Liver (tissue), 9 donors: Measurements from ENCODE around the gene ADAR. TPM values are rescaled to one million over a fixed set of nuclear protein-coding genes. Genes with fewer than 3 reads are reported as not detected.

Experiments used
- DNase-seq: peaks from one replicate; pipeline ENCODE4 v3.0.0-alpha.2; 2017; ENCODE audit warnings: low spot score
- H3K27ac ChIP-seq, 2 donors: one replicate each; pipeline ENCODE4 v1.7.0; 2013; ENCODE audit warnings: inconsistent platforms in 2 of 2, low read length in 2 of 2, control low read depth in 1 of 2, low read depth in 1 of 2, mild to moderate bottlenecking in 1 of 2
- H3K27me3 ChIP-seq, 4 donors: one replicate each; pipeline versions ENCODE4 v1.6.1 to v1.7.0; 2013; ENCODE audit warnings: low read length in 3 of 4, inconsistent platforms in 1 of 4, mild to moderate bottlenecking in 1 of 4, moderate library complexity in 1 of 4; ENCODE audit not compliant: control insufficient read depth in 4 of 4, insufficient read depth in 4 of 4
- H3K36me3 ChIP-seq, 4 donors: one replicate each; pipeline versions ENCODE4 v1.6.1 to v1.7.0; 2013; ENCODE audit warnings: low read length in 3 of 4, mild to moderate bottlenecking in 3 of 4, low read depth in 1 of 4, moderate library complexity in 1 of 4; ENCODE audit not compliant: control insufficient read depth in 4 of 4, insufficient read depth in 3 of 4
- H3K4me1 ChIP-seq, 4 donors: one replicate each; pipeline versions ENCODE4 v1.6.1 to v1.7.0; 2013; ENCODE audit warnings: low read length in 3 of 4, mild to moderate bottlenecking in 3 of 4, moderate library complexity in 1 of 4; ENCODE audit not compliant: control insufficient read depth in 4 of 4, insufficient read depth in 4 of 4
- H3K4me3 ChIP-seq, 3 donors: one replicate each; pipeline versions ENCODE4 v1.6.1 to v1.7.0; 2013; ENCODE audit warnings: low read length in 3 of 3, control low read depth in 1 of 3, low read depth in 1 of 3, mild to moderate bottlenecking in 1 of 3
- H3K9ac ChIP-seq, 2 donors: one replicate each; pipeline ENCODE4 v1.7.0; 2013; ENCODE audit warnings: low read length in 2 of 2, mild to moderate bottlenecking in 2 of 2, moderate library complexity in 2 of 2, control low read depth in 1 of 2, low read depth in 1 of 2
- H3K9me3 ChIP-seq, 4 donors: one replicate each; pipeline versions ENCODE4 v1.6.1 to v1.7.0; 2013; ENCODE audit warnings: low read length in 3 of 4; ENCODE audit not compliant: control insufficient read depth in 4 of 4
- CTCF ChIP-seq: fragments of 150-350 bp; IDR thresholded peaks from 2 replicates; pipeline ENCODE4 v1.5.1; 2017; ENCODE audit warnings: improper control_type of control experiment, low read depth, low read length; ENCODE audit not compliant: missing input control
- EGR1 ChIP-seq, 2 donors: IDR thresholded peaks; 2 replicates each; pipeline ENCODE4 v1.6.1; 2016 to 2018; ENCODE audit warnings: antibody characterized with exemption in 2 of 2, low read depth in 2 of 2
- FOXA1 ChIP-seq: IDR thresholded peaks from 2 replicates; pipeline ENCODE4 v1.6.1; 2016; ENCODE audit warnings: antibody characterized with exemption
- FOXA2 ChIP-seq: IDR thresholded peaks from 2 replicates; pipeline ENCODE4 v1.6.1; 2016; ENCODE audit warnings: antibody characterized with exemption
- GABPA ChIP-seq, 2 donors: IDR thresholded peaks in 1 of 2; conservative IDR thresholded peaks in 1 of 2; 2 replicates each; pipeline ENCODE4 v1.6.1; 2016; ENCODE audit warnings: antibody characterized with exemption in 2 of 2, mild to moderate bottlenecking in 1 of 2, moderate library complexity in 1 of 2
- HNF4A ChIP-seq, 2 donors: conservative IDR thresholded peaks; 2 replicates each; pipeline ENCODE4 v1.6.1; 2016; ENCODE audit warnings: antibody characterized with exemption in 2 of 2, mild to moderate bottlenecking in 2 of 2
- HNF4G ChIP-seq: IDR thresholded peaks from 2 replicates; pipeline ENCODE4 v1.6.1; 2016; ENCODE audit warnings: antibody characterized with exemption
- JUND ChIP-seq, 2 donors: IDR thresholded peaks; 2 replicates each; pipeline ENCODE4 v1.6.1; 2016; ENCODE audit warnings: antibody characterized with exemption in 2 of 2
- MAX ChIP-seq: IDR thresholded peaks from 2 replicates; pipeline ENCODE4 v1.6.1; 2016; ENCODE audit warnings: antibody characterized with exemption
- NR2F2 ChIP-seq: IDR thresholded peaks from 2 replicates; pipeline ENCODE4 v1.6.1; 2016; ENCODE audit warnings: antibody characterized with exemption
- RAD21 ChIP-seq, 2 donors: IDR thresholded peaks; 2 replicates each; pipeline ENCODE4 v1.6.1; 2016; ENCODE audit warnings: antibody characterized with exemption in 2 of 2, mild to moderate bottlenecking in 2 of 2
- RXRA ChIP-seq, 2 donors: IDR thresholded peaks; 2 replicates each; pipeline ENCODE4 v1.6.1; 2017 to 2018; ENCODE audit warnings: antibody characterized with exemption in 2 of 2, mild to moderate bottlenecking in 1 of 2
- SP1 ChIP-seq: IDR thresholded peaks from 2 replicates; pipeline ENCODE4 v1.6.1; 2018; ENCODE audit warnings: antibody characterized with exemption, mild to moderate bottlenecking
- TAF1 ChIP-seq: conservative IDR thresholded peaks from 2 replicates; pipeline ENCODE4 v1.6.1; 2016; ENCODE audit warnings: antibody characterized with exemption, mild to moderate bottlenecking
- YY1 ChIP-seq: IDR thresholded peaks from 2 replicates; pipeline ENCODE4 v1.6.1; 2016; ENCODE audit warnings: antibody characterized with exemption, mild to moderate bottlenecking
- WGBS: extraction: QIAGEN DNeasy Blood & Tissue Kit; methylation state at CpG from one replicate; pipeline ENCODE4 v1.1.7; 2013; 5-methylcytosine and 5-hydroxymethylcytosine counted together
- polyA plus RNA-seq, 2 donors: library from polyadenylated mRNA; stranded (reverse) in 1 of 2; unstranded in 1 of 2; fragments of 200-250 nt in 1 of 2; fragments of >200 nt in 1 of 2; fragmentation: Nextera tagmentation in 1 of 2; extraction: Ambion mirVana in 1 of 2; gene quantifications; one replicate each; pipeline versions ENCODE4 v1.2.1 to v1.2.3, GENCODE V29; 2013 to 2015
- total RNA-seq, 2 donors: library from RNA; depleted of rRNA; stranded (reverse); fragments of >200 nt; gene quantifications; one replicate each; pipeline ENCODE4 v1.2.3, GENCODE V29; 2014
- TF ChIP-seq, protein P1 (sequence below): IDR thresholded peaks from 2 replicates; pipeline ENCODE4 v1.6.1; 2016; ENCODE audit warnings: antibody characterized with exemption
- TF ChIP-seq, protein P2 (sequence below): IDR thresholded peaks from 2 replicates; pipeline ENCODE4 v1.6.1; 2016; ENCODE audit warnings: antibody characterized with exemption
- TF ChIP-seq, protein P3 (sequence below): IDR thresholded peaks from 2 replicates; pipeline ENCODE4 v1.6.1; 2016; ENCODE audit warnings: antibody characterized with exemption, mild to moderate bottlenecking
- donor health status: healthy.
- donor health status: healthy.
- donor health status: healthy.
- donor health status: healthy.
- donor health status: healthy.

ADAR gene
- total and polyA plus RNA-seq, 4 donors = 39.3 to 76.1 (median 51.1) TPM

- Histone ChIP-seq H3K27ac (peak within 1 kb of the TSS; percentile 88 to 95), H3K36me3 (peaks cover 8 to 27% (median 24%) of the 10 kb centered on the region in 4 donors), H3K9ac (peak within 1 kb of the TSS; percentile 77 to 81), H3K4me1 (peaks cover 2 to 31% (median 23%) of the 10 kb centered on the region in 4 donors), H3K4me3 (peak within 1 kb of the TSS; percentile 92 to 96 (median 93)), H3K27me3 (no peaks in the 10 kb centered on the region), H3K9me3 (no peaks in the 10 kb centered on the region)
- under 1% methylated on average over 69 of the region's 69 CpGs for WGBS
- DNase-seq = peak; percentile 53
- TF ChIP-seq GABPA (IDR thresholded peaks at IDR 0.05 in 1 of 2, conservative IDR thresholded peaks at IDR 0.05 in 1 of 2) (no peak), JUND (IDR thresholded peaks at IDR 0.05) (no peak), FOXA1 (no peak), SP1 (no peak), RXRA (IDR thresholded peaks at IDR 0.05) (no peak), MAX (no peak), FOXA2 (no peak), RAD21 (IDR thresholded peaks at IDR 0.05) (no peak), EGR1 (IDR thresholded peaks at IDR 0.05; ENCODE audit: low read depth in 2 of 2) (no peak), YY1 (no peak), NR2F2 (no peak), CTCF (no peak), HNF4A (conservative IDR thresholded peaks at IDR 0.05) (no peak), TAF1 (no peak), HNF4G (no peak)
- TF ChIP-seq, protein P1, sequence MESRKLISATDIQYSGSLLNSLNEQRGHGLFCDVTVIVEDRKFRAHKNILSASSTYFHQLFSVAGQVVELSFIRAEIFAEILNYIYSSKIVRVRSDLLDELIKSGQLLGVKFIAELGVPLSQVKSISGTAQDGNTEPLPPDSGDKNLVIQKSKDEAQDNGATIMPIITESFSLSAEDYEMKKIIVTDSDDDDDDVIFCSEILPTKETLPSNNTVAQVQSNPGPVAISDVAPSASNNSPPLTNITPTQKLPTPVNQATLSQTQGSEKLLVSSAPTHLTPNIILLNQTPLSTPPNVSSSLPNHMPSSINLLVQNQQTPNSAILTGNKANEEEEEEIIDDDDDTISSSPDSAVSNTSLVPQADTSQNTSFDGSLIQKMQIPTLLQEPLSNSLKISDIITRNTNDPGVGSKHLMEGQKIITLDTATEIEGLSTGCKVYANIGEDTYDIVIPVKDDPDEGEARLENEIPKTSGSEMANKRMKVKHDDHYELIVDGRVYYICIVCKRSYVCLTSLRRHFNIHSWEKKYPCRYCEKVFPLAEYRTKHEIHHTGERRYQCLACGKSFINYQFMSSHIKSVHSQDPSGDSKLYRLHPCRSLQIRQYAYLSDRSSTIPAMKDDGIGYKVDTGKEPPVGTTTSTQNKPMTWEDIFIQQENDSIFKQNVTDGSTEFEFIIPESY = no peak
- TF ChIP-seq, protein P2, sequence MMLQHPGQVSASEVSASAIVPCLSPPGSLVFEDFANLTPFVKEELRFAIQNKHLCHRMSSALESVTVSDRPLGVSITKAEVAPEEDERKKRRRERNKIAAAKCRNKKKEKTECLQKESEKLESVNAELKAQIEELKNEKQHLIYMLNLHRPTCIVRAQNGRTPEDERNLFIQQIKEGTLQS = no peak
- TF ChIP-seq, protein P3, sequence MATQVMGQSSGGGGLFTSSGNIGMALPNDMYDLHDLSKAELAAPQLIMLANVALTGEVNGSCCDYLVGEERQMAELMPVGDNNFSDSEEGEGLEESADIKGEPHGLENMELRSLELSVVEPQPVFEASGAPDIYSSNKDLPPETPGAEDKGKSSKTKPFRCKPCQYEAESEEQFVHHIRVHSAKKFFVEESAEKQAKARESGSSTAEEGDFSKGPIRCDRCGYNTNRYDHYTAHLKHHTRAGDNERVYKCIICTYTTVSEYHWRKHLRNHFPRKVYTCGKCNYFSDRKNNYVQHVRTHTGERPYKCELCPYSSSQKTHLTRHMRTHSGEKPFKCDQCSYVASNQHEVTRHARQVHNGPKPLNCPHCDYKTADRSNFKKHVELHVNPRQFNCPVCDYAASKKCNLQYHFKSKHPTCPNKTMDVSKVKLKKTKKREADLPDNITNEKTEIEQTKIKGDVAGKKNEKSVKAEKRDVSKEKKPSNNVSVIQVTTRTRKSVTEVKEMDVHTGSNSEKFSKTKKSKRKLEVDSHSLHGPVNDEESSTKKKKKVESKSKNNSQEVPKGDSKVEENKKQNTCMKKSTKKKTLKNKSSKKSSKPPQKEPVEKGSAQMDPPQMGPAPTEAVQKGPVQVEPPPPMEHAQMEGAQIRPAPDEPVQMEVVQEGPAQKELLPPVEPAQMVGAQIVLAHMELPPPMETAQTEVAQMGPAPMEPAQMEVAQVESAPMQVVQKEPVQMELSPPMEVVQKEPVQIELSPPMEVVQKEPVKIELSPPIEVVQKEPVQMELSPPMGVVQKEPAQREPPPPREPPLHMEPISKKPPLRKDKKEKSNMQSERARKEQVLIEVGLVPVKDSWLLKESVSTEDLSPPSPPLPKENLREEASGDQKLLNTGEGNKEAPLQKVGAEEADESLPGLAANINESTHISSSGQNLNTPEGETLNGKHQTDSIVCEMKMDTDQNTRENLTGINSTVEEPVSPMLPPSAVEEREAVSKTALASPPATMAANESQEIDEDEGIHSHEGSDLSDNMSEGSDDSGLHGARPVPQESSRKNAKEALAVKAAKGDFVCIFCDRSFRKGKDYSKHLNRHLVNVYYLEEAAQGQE = no peak
Observed at GRCh38 chr1:154557939-154558719, 49.9 kb downstream of the ADAR start, which contains the start of gene UBE2Q1. Gene UBE2Q1 (minus strand): TSS chr1:154558662. CDS start chr1:154558553, 109 bp downstream.
